ENCODE results near the gene RFX1.
"Not testable (repeated sequence)": the region's sequence is repeated elsewhere in the genome, so short reads cannot be mapped to it uniquely, and the experiment has no call there.

The RFX1 gene

GRCh38 chr19:13932911-13933393 lies 73.2 kb downstream of the RFX1 start:
- DNase-seq = no peak

- DNase-seq = no peak
These were observed 73.9 kb downstream of the RFX1 start for GRCh38 chr19:13932149-13932637.

GRCh38 chr19:13931391-13932148 lies 74.5 kb downstream of the RFX1 start:
- DNase-seq = no peak

GRCh38 chr19:13930402-13930801 lies 75.7 kb downstream of the RFX1 start:
- no peak for DNase-seq

GRCh38 chr19:13929956-13930355 lies 76.2 kb downstream of the RFX1 start:
- no peak for DNase-seq

GRCh38 chr19:13929340-13929739 lies 76.8 kb downstream of the RFX1 start:
- no peak for DNase-seq

- no peak for DNase-seq
These were observed 79.4 kb downstream of the RFX1 start for GRCh38 chr19:13926715-13927114.

- no peak for DNase-seq
These were observed 80.1 kb downstream of the RFX1 start for GRCh38 chr19:13926010-13926409.

- no peak for DNase-seq
These were observed 82.7 kb downstream of the RFX1 start for GRCh38 chr19:13923194-13923987.

GRCh38 chr19:13922118-13922517 lies 84.0 kb downstream of the RFX1 start:
- DNase-seq = not testable (repeated sequence)

- DNase-seq = no peak
These were observed 85.0 kb downstream of the RFX1 start for GRCh38 chr19:13920940-13921747.

GRCh38 chr19:13920524-13920923 lies 85.6 kb downstream of the RFX1 start:
- no peak for DNase-seq

- no peak for DNase-seq
These were observed 87.3 kb downstream of the RFX1 start for GRCh38 chr19:13918726-13919411.

GRCh38 chr19:13917888-13918406 lies 88.2 kb downstream of the RFX1 start:
- DNase-seq = no peak

- no peak for DNase-seq
These were observed 91.3 kb downstream of the RFX1 start for GRCh38 chr19:13914777-13915176.

GRCh38 chr19:13913352-13913751 lies 92.8 kb downstream of the RFX1 start:
- DNase-seq = no peak

Data from right hindlimb (tissue), 1 donor.